Smooth muscle cell (in vitro differentiated cells): ENCODE data around the gene BLNK. TPM values are rescaled to one million over a fixed set of nuclear protein-coding genes. Genes with fewer than 3 reads are reported as not detected.

Experiments
- DNase-seq: peaks from one replicate; lab custom pipeline; 2025; ENCODE audit not compliant: unreplicated experiment; lab: John Stamatoyannopoulos, UW
- H2AFZ ChIP-seq: fragments of 200-600 bp; sonication (generic); 2 replicates; pipeline ENCODE4 v1.6.0; 2016; ENCODE audit warnings: antibody characterized with exemption, low read depth, mild to moderate bottlenecking
- H3F3A ChIP-seq: fragments of 200-600 bp; sonication (generic); 2 replicates; pipeline ENCODE4 v1.6.0; 2017; ENCODE audit warnings: antibody characterized with exemption, low read depth
- H3K27ac ChIP-seq: fragments of 200-600 bp; sonication (generic); 2 replicates; pipeline ENCODE4 v1.5.1; 2016; ENCODE audit warnings: low read depth, mild to moderate bottlenecking
- H3K27me3 ChIP-seq: fragments of 200-600 bp; sonication (generic); 2 replicates; pipeline ENCODE4 v1.6.1; 2016; ENCODE audit warnings: low read depth, mild to moderate bottlenecking
- H3K36me3 ChIP-seq: fragments of 200-600 bp; sonication (generic); 2 replicates; pipeline ENCODE4 v1.5.1; 2016; ENCODE audit warnings: low read depth
- H3K4me1 ChIP-seq: fragments of 200-600 bp; sonication (generic); 2 replicates; pipeline ENCODE4 v1.5.1; 2016; ENCODE audit warnings: low read depth
- H3K4me2 ChIP-seq: fragments of 200-600 bp; sonication (generic); 2 replicates; pipeline ENCODE4 v1.6.0; 2016; ENCODE audit warnings: mild to moderate bottlenecking
- H3K4me3 ChIP-seq: fragments of 200-600 bp; sonication (generic); 2 replicates; pipeline ENCODE4 v1.5.1; 2016; ENCODE audit warnings: mild to moderate bottlenecking
- H3K79me2 ChIP-seq: fragments of 200-600 bp; sonication (generic); 2 replicates; pipeline ENCODE4 v1.6.0; 2016; ENCODE audit warnings: low read depth, mild to moderate bottlenecking
- H3K9ac ChIP-seq: fragments of 200-600 bp; sonication (generic); 2 replicates; pipeline ENCODE4 v1.6.0; 2016; ENCODE audit warnings: low read depth
- H3K9me3 ChIP-seq: fragments of 200-600 bp; sonication (generic); replicated peaks from 2 replicates; pipeline ENCODE4 v1.5.1; 2016; ENCODE audit warnings: low read depth
- H4K20me1 ChIP-seq: fragments of 200-600 bp; sonication (generic); 2 replicates; pipeline ENCODE4 v1.6.0; 2016; ENCODE audit warnings: low read depth
- WGBS: methylation state at CpG from one replicate; pipeline ENCODE4 v1.1.7; 2016; ENCODE audit warnings: low lambda C conversion rate; 5-methylcytosine and 5-hydroxymethylcytosine counted together
- polyA plus RNA-seq: library from polyadenylated mRNA; unstranded; fragments of >200 nt; fragmentation: Nextera tagmentation; extraction: Ambion mirVana; gene quantifications from 2 replicates; pipeline ENCODE4 v1.2.1, GENCODE V29; 2016
- total RNA-seq: library from RNA; depleted of rRNA; stranded (reverse); fragments of >200 nt; gene quantifications from 2 replicates; pipeline ENCODE4 v1.2.3, GENCODE V29; 2014
- TF ChIP-seq, protein P1 (sequence below): fragments of 200-600 bp; sonication (generic); IDR thresholded peaks from 2 replicates; pipeline ENCODE4 v1.5.1; 2017; ENCODE audit warnings: borderline replicate concordance, mild to moderate bottlenecking, antibody characterized with exemption; ENCODE audit not compliant: insufficient read depth, poor library complexity, severe bottlenecking

BLNK gene
- total and polyA plus RNA-seq, 2 experiments from 2014 or later: 1.3 to 6.1 TPM

DNA sequence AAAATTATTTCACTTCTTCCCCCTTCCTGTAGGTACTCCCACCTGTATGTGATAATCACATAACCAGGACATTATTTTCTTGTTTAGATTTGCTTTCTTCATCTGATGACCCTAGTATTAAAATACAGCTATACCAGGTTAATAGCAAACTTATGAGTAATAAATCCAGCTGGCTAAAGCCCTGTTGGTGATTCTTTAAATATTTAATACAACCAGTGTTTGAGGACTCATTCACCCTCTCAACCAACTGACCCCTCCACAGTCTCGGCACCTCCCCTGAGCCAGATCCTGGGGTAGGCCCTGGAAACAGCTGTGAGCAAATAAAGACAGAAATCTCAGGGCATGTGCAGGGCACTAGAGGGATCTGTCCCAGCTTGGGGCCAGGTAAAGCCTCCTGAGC, 58.5 kb downstream of the BLNK start:
- no peak overlapping the region for H3K4me3 ChIP-seq
- no peak for DNase-seq
- TF ChIP-seq, protein P1, sequence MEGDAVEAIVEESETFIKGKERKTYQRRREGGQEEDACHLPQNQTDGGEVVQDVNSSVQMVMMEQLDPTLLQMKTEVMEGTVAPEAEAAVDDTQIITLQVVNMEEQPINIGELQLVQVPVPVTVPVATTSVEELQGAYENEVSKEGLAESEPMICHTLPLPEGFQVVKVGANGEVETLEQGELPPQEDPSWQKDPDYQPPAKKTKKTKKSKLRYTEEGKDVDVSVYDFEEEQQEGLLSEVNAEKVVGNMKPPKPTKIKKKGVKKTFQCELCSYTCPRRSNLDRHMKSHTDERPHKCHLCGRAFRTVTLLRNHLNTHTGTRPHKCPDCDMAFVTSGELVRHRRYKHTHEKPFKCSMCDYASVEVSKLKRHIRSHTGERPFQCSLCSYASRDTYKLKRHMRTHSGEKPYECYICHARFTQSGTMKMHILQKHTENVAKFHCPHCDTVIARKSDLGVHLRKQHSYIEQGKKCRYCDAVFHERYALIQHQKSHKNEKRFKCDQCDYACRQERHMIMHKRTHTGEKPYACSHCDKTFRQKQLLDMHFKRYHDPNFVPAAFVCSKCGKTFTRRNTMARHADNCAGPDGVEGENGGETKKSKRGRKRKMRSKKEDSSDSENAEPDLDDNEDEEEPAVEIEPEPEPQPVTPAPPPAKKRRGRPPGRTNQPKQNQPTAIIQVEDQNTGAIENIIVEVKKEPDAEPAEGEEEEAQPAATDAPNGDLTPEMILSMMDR: no peak

DNA sequence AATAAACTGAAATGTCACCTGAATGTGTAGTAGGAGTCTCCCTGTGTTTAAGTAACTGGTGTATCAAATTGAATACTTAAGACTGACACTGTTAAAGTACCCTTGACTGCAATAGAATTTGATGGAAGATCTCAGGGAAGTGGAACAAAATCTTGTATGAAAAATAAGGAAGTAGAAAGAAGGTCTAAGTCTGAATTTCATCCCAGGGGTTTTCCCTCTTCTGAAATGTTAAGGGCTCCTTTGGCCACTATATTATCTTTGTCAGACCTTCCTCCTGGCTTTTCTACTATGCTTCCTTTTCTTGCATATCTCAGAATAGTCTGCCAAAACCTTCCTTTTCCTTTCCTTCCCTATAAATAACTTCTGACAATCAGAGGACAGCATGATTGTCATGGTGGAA, 59.6 kb downstream of the BLNK start:
- Histone ChIP-seq H2AFZ (no peak overlapping the region), H3K9ac (no peak overlapping the region), H3K27me3 (no peaks in the 10 kb centered on the region), H4K20me1 (no peaks in the 10 kb centered on the region), H3K9me3 (no peaks in the 10 kb centered on the region), H3K27ac (no peak overlapping the region), H3K36me3 (no peaks in the 10 kb centered on the region), H3K4me1 (no peaks in the 10 kb centered on the region), H3K4me2 (no peak overlapping the region), H3K79me2 (no peaks in the 10 kb centered on the region), H3K4me3 (no peak overlapping the region), H3F3A (no peaks in the 10 kb centered on the region)
- DNase-seq: no peak
- TF ChIP-seq, protein P1: no peak

More for the DNA sequence above, 58.5 kb downstream of the BLNK start:
- H3K27ac ChIP-seq: no peak overlapping the region
- H3F3A ChIP-seq: no peaks in the 10 kb centered on the region
- no peaks in the 10 kb centered on the region for H3K27me3 ChIP-seq
- no peaks in the 10 kb centered on the region for H4K20me1 ChIP-seq
- H3K9me3 ChIP-seq: no peaks in the 10 kb centered on the region
- H3K9ac ChIP-seq: no peak overlapping the region
- no peaks in the 10 kb centered on the region for H3K79me2 ChIP-seq
- 96% methylated on average over 1 of the region's 1 CpG for WGBS
- no peak overlapping the region for H2AFZ ChIP-seq
- H3K4me1 ChIP-seq: no peaks in the 10 kb centered on the region
- H3K4me2 ChIP-seq: no peak overlapping the region
- H3K36me3 ChIP-seq: no peaks in the 10 kb centered on the region

DNA sequence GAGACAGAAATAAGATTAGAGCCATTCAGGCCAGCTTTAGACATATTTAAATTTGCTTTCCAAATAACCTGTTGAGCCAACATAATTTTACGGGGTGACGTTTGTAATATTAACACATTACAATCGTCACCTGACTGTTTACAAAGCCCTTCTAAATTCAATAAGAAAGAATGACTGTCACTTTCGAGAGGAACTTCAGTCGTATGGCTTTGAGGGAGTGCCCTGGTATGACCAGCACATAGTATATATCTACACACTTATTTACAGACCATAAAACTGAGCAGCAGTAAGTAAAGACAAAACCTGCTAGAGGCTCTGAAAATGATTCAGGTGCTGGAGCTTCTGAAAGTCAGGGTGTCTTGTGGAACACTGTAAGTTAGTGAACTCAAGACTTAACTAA, 62.4 kb downstream of the BLNK start:
- H3K27me3 ChIP-seq: no peaks in the 10 kb centered on the region
- no peaks in the 10 kb centered on the region for H3K36me3 ChIP-seq
- H3K4me1 ChIP-seq: no peaks in the 10 kb centered on the region
- TF ChIP-seq, protein P1: no peak
- H3K27ac ChIP-seq: no peak overlapping the region
- WGBS: 72% methylated on average over 5 of the region's 5 CpGs
- H3K4me3 ChIP-seq: no peak overlapping the region
- H3K9ac ChIP-seq: no peak overlapping the region
- no peak overlapping the region for H2AFZ ChIP-seq
- no peak overlapping the region for H3K4me2 ChIP-seq
- H4K20me1 ChIP-seq: no peaks in the 10 kb centered on the region
- H3K9me3 ChIP-seq: no peaks in the 10 kb centered on the region
- no peak for DNase-seq
- no peaks in the 10 kb centered on the region for H3K79me2 ChIP-seq
- no peaks in the 10 kb centered on the region for H3F3A ChIP-seq

DNA sequence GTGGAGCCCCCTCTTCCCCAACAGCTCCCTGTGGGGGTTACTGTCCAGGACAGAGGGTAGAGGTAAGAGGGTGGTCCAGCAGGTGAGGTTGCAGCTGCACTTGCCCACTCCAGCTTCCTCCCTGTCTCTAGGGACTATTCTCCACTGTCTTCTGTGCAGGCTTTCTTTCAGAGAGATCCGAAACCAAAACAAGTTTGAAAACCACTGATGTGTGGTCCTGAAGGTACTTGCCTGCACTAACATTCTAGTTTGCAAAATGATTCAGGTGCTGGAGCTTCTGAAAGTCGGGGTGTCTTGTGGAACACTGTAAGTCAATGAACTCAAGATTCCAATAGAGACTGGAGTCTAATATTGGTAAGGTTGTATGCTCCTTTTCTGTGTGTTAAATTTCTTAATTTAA, 63.1 kb downstream of the BLNK start:
- Histone ChIP-seq H3K4me2 (no peak overlapping the region), H3K36me3 (no peaks in the 10 kb centered on the region), H3K9ac (no peak overlapping the region), H2AFZ (no peak overlapping the region), H3K4me1 (no peaks in the 10 kb centered on the region), H3K79me2 (no peaks in the 10 kb centered on the region), H3K4me3 (no peak overlapping the region), H4K20me1 (no peaks in the 10 kb centered on the region), H3K27ac (no peak overlapping the region), H3F3A (no peaks in the 10 kb centered on the region), H3K27me3 (no peaks in the 10 kb centered on the region), H3K9me3 (no peaks in the 10 kb centered on the region)
- DNase-seq: no peak
- TF ChIP-seq, protein P1: no peak
- 77% methylated on average over 2 of the region's 2 CpGs for WGBS
